ENCODE measurements around the gene CEP68.
"Not testable (repeated sequence)": the region's sequence is repeated elsewhere in the genome, so short reads cannot be mapped to it uniquely, and the experiment has no call there.

CEP68 gene

DNA sequence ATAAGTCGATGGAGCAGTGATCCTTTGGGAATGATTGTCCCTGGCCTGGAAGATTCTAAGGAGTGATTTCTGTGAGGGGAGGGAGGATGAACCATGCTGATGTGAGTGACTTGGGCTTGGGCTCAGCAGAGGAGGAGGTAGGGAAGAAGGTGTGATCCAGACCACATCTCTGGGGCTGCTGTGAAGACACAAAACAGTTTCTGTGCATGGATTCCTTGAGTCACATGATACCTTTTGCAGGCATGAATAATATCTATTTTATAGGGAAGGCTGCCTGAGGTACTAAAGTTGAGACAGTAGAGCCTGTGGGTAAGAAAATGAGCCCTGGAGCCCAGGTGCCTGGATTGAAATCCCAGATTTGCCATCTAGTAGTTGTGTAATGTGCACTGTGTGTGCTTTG lies 37.2 kb upstream of the CEP68 start:
- no peak for TF ChIP-seq CTCF (conservative IDR thresholded peaks at IDR 0.05; ENCODE audit: low read length)
- DNase-seq (ENCODE audit: low read depth): no peak
- H3K4me3 ChIP-seq (ENCODE audit: low read length): no peak overlapping the region

- no peak for DNase-seq (ENCODE audit: low read depth)
- no peak overlapping the region for H3K4me3 ChIP-seq (ENCODE audit: low read length)
- TF ChIP-seq CTCF (conservative IDR thresholded peaks at IDR 0.05; ENCODE audit: low read length): no peak
Measured at GRCh38 chr2:65019675-65020195, 36.5 kb upstream of the CEP68 start.

GRCh38 chr2:65020251-65020650 lies 36.0 kb upstream of the CEP68 start:
- not testable (repeated sequence) for DNase-seq (ENCODE audit: low read depth); H3K4me3 ChIP-seq (ENCODE audit: low read length)

GRCh38 chr2:65020943-65021528 lies 35.2 kb upstream of the CEP68 start:
- TF ChIP-seq CTCF (conservative IDR thresholded peaks at IDR 0.05; ENCODE audit: low read length): no peak
- no peak overlapping the region for H3K4me3 ChIP-seq (ENCODE audit: low read length)
- no peak for DNase-seq (ENCODE audit: low read depth)

DNA sequence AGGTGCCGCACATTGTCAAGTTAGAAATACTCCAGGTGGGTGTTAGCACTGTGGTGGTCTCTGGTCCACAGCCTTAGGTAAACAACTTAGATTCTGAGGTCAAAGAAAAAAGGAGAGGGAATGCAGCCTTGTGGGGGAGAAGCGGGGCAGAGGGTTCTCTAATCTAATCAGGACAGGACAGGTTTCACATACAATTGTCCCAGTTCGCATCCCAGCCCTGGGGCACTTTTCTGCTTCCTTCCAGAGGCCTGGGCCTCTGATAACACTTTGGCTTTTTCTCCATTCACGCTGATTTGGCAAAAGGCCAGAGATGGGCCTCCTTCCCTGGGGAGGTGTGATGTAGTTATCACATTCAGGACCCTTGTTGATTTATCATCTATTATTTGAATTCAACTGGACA lies 34.5 kb upstream of the CEP68 start:
- TF ChIP-seq CTCF (conservative IDR thresholded peaks at IDR 0.05; ENCODE audit: low read length): no peak
- no peak for DNase-seq (ENCODE audit: low read depth)
- no peak overlapping the region for H3K4me3 ChIP-seq (ENCODE audit: low read length)

DNA sequence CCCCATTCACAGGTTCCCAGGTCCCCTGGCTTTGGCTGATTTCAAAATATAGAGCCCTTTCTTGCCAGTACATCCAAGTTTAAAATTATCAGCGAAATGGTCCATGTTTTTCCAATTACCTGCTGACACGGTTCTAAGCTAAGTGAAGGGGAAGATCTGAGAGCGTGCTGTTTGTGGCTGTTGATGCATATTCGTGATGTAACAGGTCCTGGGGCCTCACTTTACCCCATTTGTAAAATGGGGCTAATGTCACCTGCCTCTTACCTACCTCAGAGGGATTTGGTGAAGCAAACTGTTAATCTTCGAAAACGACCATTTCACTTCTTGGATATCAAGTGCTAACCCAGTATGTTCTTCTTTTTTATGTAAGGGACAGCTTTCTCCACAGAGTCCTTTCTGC lies 34.0 kb upstream of the CEP68 start:
- DNase-seq (ENCODE audit: low read depth): no peak
- no peak for TF ChIP-seq CTCF (conservative IDR thresholded peaks at IDR 0.05; ENCODE audit: low read length)
- no peak overlapping the region for H3K4me3 ChIP-seq (ENCODE audit: low read length)

DNA sequence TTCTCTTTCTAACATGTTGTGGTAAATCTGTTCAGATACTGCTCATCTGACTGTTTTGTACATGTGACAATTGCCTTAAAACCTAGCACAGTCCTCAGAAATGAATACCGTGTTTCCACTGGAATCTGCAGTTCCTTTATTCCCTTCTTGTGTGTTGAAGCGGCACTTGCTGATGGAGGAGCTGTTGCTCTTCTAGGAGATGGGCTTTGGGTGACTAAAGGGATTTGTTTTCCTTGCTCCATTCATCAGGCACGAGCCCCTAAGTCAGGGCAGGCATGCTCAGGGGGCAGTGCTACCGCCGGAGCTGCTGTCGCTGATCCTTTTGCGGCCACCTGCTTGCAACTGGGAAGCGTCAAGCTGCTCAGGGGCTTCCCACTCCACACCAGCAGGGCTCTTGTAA lies 32.5 kb upstream of the CEP68 start:
- DNase-seq (ENCODE audit: low read depth): no peak
- H3K4me3 ChIP-seq (ENCODE audit: low read length): no peak overlapping the region
- TF ChIP-seq CTCF (conservative IDR thresholded peaks at IDR 0.05; ENCODE audit: low read length): no peak

Measured in AG10803 (cell line).